CMK (cell line): ENCODE results near the gene STS.

Experiments
- DNase-seq: peaks from one replicate; pipeline ENCODE4 v3.0.0-alpha.2; 2010; ENCODE audit warnings: low read depth

Gene STS, protein sequence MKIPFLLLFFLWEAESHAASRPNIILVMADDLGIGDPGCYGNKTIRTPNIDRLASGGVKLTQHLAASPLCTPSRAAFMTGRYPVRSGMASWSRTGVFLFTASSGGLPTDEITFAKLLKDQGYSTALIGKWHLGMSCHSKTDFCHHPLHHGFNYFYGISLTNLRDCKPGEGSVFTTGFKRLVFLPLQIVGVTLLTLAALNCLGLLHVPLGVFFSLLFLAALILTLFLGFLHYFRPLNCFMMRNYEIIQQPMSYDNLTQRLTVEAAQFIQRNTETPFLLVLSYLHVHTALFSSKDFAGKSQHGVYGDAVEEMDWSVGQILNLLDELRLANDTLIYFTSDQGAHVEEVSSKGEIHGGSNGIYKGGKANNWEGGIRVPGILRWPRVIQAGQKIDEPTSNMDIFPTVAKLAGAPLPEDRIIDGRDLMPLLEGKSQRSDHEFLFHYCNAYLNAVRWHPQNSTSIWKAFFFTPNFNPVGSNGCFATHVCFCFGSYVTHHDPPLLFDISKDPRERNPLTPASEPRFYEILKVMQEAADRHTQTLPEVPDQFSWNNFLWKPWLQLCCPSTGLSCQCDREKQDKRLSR

DNA sequence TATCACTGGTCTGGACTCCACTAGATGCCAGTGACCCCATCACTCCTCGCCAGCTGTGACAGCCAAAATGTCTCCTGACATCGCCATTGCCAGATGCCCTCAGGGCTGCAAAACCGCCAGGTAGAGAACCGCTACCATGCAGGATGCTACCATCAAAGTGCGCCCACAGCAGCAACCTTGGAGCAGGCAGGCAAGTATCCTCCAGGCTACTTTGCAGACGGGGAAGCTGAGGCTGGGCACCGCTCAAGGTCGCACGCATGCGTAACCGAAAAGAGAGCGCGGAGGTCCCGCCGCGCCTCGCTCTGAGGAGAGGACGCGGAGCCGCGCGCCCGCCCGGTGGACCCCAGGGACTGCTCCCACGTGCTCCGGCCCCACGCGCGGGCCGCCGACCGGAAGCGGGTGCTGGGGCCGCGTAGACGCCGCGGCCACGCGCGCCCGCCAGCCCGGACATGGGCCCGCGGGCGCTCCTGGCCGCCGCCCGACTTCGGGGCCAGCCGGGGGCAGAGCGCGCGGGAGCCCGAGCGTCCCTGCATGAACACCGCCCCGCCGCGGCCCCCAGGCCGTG, at the start of gene STS:
Gene STS (plus strand): TSS at position 300 of the 565 bp plus-strand sequence. CDS start 105,488 bp downstream, outside the sequence.
- no peak for DNase-seq

GRCh38 chrX:7100022-7100421, 47.5 kb upstream of the STS start:
- DNase-seq = no peak

GRCh38 chrX:7102119-7102518, 45.4 kb upstream of the STS start:
- no peak for DNase-seq

GRCh38 chrX:7106649-7107048, 40.9 kb upstream of the STS start:
- DNase-seq = no peak

DNA sequence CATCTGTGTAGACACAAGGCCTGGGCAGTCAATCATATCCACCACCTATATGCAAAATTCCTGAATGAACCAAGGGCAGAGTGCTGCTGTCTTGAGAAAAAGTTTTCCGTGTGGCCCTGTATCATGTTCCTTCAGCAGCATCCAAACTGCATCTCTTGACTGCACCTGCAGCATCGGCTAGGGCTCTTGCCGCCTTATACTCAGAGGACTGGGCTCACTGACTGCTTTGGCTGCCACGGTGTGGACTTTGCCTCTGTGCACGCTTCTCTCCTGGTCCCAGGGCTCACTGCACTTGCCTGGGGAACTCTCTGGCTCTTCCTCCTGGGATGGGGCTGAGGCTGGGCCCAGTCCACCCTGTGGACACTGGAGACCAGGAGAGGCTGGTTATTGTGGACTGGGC, 39.5 kb upstream of the STS start:
- no peak for DNase-seq

GRCh38 chrX:7109049-7109531, 38.4 kb upstream of the STS start:
- no peak for DNase-seq

DNA sequence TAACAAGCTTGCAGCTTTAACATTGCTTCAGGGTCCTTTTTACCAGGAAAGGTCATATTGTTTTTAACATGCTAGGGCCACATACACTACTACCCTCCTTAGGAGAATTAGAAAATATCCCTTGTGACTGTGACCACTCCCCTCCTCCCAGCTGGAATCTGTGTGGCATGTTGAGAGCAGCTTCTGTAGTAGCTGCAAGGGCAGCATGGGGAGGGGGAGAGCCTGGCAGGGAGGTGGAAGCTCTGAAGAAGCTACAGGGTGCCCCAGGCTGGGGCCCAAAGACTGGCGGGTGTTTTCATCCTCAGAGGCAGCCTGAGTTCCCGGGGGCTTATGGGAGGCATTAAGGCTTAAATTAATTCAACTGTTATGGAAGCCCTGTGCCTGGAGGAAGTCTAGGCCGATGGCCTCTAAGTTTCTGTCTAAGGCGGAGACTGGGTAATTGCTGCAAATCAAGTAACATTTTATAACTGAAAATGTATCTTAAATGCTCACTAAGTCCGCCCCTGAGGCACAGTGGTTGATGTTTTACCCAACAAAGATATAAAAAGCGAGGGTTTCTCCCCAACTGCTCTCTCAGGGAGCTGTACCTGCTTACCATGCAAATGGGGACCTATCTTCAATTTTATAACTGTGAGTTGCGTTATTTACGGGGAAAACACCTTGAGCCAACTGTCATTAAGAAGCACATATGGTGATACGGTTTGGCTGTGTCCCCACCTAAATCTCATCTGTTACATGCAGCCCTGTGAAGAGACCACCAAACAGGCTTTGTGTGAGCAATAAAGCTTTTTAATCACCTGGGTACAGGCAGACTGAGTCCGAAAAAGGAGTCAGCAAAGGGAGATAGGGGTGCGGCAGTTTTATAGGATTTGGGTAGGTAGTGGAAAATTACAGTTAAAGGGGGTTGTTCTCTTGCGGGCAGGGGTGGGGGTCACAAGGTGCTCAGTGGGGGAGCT, 37.4 kb upstream of the STS start:
- no peak for DNase-seq

GRCh38 chrX:7110821-7111276, 36.7 kb upstream of the STS start:
- no peak for DNase-seq

GRCh38 chrX:7111518-7111917, 36.0 kb upstream of the STS start:
- no peak for DNase-seq

DNA sequence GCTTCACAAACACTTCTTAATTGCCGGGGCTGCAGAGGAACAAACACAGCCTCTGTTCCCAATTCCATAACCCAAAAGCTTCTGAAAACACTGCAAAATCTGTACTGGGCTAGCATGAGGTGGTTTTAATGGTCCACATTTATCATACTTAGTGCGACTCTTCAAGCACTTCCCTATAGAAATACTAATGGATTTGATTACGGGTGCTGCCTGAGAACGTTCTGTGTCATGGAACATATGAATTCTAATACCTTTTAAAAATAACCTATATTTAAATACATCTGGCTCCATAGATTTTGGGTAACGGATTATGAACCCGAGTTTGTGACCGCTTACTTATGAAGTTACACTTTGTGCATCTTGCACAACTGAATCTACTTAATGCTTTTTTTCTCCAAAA, 35.4 kb upstream of the STS start:
- no peak for DNase-seq

DNA sequence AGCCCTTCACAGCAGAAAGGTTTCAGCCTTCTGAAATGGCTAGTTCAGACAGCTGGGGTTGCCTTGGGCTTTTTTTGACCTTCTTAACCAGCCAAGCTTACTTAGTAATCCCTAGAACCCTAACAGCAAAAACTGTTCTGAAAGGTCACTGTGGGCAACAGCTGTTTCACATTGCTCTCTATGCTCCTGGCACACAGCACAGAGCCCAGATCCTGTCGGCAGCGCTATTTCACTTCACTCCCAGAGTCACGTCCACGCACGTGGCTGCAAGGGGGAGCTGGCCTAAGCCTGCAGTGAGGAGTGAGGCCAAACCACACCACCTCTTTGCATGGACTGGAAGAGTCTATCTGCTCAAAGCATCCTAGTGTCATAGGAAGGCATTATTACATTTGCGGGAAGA, 32.0 kb upstream of the STS start:
- no peak for DNase-seq

DNA sequence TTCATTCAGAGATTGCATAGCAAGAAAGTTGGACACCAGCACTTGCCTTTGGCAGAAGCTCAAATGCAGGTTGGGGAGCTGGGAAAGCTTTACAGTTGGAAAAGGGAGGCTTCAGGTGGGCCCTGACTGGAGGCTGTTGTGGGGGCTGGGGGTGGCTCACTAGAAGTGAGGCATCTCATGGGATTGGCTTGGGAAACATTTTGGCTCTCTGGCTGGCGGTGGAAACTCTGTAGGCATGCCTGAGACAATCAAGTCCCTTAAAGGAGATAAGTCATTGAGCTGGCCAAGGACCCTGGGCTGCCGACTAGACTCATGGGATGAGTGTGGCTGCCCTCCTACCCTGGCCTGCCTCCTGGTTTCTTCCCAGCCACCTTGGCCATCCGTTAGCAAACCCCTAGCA, 31.4 kb upstream of the STS start:
- no peak for DNase-seq

DNA sequence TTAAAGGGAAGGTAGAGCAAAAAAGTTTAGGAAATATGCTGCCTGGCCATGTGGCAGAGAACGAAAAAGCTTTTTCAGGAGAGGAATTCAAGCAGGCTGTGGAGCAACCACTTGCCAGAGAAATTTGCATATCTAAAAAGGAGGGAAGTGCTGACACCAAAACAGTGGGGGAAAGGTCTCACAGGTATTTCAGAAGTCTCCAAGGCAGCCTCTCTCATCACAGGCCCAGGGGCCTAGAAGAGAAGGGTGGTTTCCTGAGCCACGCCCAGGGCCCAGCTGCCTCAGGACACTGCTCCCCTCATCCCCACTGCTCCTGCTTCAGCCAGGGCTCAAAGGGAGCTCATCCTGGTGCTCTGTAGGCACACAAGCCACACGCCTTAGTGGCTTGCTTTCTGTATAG, 29.9 kb upstream of the STS start:
- no peak for DNase-seq

GRCh38 chrX:7119950-7120877, 27.3 kb upstream of the STS start:
- DNase-seq = no peak

- no peak for DNase-seq
These were observed 26.7 kb upstream of the STS start for GRCh38 chrX:7120878-7121219.

DNA sequence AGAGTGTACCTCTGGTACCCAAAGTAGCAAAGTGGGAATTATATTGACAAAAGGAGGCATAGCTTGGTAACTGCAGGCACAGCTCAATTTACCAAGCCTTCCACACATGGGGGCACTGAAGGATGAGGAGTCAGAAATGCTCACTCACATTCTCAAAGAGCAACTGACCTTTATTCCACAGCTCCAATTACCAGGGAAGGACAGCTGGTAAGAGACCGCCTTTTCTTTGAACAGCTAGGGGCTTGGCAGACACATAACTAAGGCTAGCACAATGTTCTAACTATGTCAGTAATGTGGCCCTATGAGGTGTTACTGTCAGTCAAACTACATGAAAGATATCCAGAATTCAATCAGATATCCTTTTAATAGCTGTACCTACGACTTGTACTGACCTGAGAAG, 20.5 kb upstream of the STS start:
- DNase-seq = no peak

- DNase-seq = no peak
These were observed 15.9 kb upstream of the STS start for GRCh38 chrX:7131621-7132020.

DNA sequence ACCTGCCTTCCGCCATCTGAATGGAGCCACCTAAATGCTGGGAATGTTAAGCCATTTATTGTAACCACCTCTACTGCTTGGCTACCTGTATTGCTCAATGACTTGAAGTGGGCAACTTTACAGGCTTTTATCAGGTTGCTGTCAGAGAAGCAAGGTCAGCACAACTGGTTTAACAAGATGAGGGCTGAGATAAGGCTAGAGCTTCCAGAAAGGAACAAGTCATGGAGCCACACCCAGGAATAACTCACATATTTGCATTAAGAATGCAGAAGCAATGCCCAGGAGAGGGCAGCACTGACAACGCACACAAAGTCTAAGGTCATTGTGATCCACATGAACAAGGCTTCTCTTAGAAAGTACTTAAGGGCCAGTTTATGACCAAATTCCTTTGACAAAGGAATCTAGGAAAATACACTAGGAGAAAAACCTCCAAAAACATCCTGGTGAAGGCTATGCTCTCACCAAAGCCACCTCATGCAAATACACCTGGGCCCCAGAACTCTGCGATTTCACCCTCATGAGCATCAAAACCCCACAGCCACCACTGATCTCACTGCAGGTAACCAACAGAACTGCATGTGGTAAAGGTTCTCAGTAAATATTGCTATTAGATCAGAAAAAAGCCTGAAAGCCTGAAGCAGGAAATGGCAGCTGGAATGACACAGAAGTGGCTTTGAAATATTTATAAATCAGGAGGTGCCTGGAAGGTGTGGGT, 15.0 kb upstream of the STS start:
- peak; percentile 56 for DNase-seq

DNA sequence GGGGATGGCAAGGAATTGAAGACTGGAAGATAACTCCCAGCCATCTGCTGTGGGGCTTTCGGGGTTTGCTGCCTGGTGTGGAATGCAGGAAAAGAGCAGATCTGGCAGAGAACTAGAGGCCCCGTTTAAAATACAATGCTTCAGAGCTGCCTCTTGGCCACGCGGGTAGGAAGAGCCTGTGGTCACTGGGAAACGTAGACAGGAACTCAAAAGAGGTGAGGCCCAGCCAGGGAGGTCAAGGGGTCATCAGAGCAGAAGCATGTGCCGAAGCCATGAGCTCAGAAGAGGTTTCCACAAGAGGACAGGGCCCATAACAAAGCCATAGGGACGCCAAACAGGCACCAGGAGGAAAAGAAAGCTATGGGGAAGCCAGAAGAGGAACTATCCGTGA, 14.5 kb upstream of the STS start:
- DNase-seq = peak; percentile 21

- no peak for DNase-seq
These were observed 12.5 kb upstream of the STS start for GRCh38 chrX:7134981-7135380.
